Loucy (cell line): Measurements from ENCODE around the gene CD276.

ENCODE experiments used
- H2AFZ ChIP-seq: fragments of 200-600 bp; sonication (generic); 2 replicates; pipeline ENCODE4 v1.6.0; 2016; ENCODE audit warnings: antibody characterized with exemption, mild to moderate bottlenecking, low read length, moderate library complexity
- H3F3A ChIP-seq: fragments of 200-600 bp; 2 replicates; pipeline ENCODE4 v1.6.0; 2016; ENCODE audit warnings: antibody characterized with exemption, low read depth, mild to moderate bottlenecking
- H3K27me3 ChIP-seq: fragments of 200-600 bp; sonication (generic); 2 replicates; pipeline ENCODE4 v1.6.1; 2014; ENCODE audit warnings: low read length, mild to moderate bottlenecking; ENCODE audit not compliant: insufficient read depth, poor library complexity, severe bottlenecking
- H3K36me3 ChIP-seq: fragments of 200-600 bp; sonication (generic); 2 replicates; pipeline ENCODE4 v1.6.1; 2016; ENCODE audit warnings: low read length; ENCODE audit not compliant: insufficient read depth
- H3K4me1 ChIP-seq: fragments of 200-600 bp; sonication (generic); 2 replicates; pipeline ENCODE4 v1.5.1; 2014; ENCODE audit warnings: low read length, mild to moderate bottlenecking; ENCODE audit not compliant: insufficient read depth, poor library complexity, severe bottlenecking
- H3K4me2 ChIP-seq: fragments of 200-600 bp; sonication (generic); 2 replicates; pipeline ENCODE4 v1.6.0; 2014; ENCODE audit warnings: antibody characterized with exemption, low read length, low read depth, mild to moderate bottlenecking; ENCODE audit not compliant: poor library complexity, severe bottlenecking
- H3K4me3 ChIP-seq: fragments of 200-600 bp; sonication (generic); 2 replicates; pipeline ENCODE4 v1.5.1; 2014; ENCODE audit warnings: low read length, mild to moderate bottlenecking, mixed read lengths; ENCODE audit not compliant: poor library complexity, severe bottlenecking
- H3K79me2 ChIP-seq: fragments of 200-600 bp; sonication (generic); 2 replicates; pipeline ENCODE4 v1.6.1; 2014; ENCODE audit warnings: low read length; ENCODE audit not compliant: insufficient read depth
- H3K9ac ChIP-seq: fragments of 200-600 bp; sonication (generic); 2 replicates; pipeline ENCODE4 v1.6.0; 2014; ENCODE audit warnings: mild to moderate bottlenecking, low read depth, low read length, moderate library complexity; ENCODE audit not compliant: poor library complexity, severe bottlenecking
- H3K9me2 ChIP-seq: fragments of 200-600 bp; sonication (generic); replicated peaks from 2 replicates; pipeline ENCODE4 v1.6.1; 2016; ENCODE audit warnings: low read depth, low read length, mixed read lengths
- H3K9me3 ChIP-seq: fragments of 200-600 bp; sonication (generic); 2 replicates; pipeline ENCODE4 v1.6.1; 2014; ENCODE audit warnings: mild to moderate bottlenecking, antibody characterized with exemption, low read length, low read depth; ENCODE audit not compliant: insufficient read depth
- H4K20me1 ChIP-seq: fragments of 200-600 bp; sonication (generic); 2 replicates; pipeline ENCODE4 v1.6.0; 2014; ENCODE audit warnings: antibody characterized with exemption, low read length, mild to moderate bottlenecking; ENCODE audit not compliant: insufficient read depth, poor library complexity, severe bottlenecking
- EZH2phosphoT487 ChIP-seq: fragments of 200-600 bp; IDR thresholded peaks from 2 replicates; pipeline ENCODE4 v1.6.1; 2018; ENCODE audit warnings: antibody characterized with exemption, mild to moderate bottlenecking, moderate library complexity, borderline replicate concordance
- TF ChIP-seq, protein P1 (sequence below): fragments of 200-600 bp; sonication (generic); conservative IDR thresholded peaks from 2 replicates; pipeline ENCODE4 v1.5.1; 2014; ENCODE audit warnings: mild to moderate bottlenecking, antibody characterized with exemption, low read length

Gene CD276

DNA sequence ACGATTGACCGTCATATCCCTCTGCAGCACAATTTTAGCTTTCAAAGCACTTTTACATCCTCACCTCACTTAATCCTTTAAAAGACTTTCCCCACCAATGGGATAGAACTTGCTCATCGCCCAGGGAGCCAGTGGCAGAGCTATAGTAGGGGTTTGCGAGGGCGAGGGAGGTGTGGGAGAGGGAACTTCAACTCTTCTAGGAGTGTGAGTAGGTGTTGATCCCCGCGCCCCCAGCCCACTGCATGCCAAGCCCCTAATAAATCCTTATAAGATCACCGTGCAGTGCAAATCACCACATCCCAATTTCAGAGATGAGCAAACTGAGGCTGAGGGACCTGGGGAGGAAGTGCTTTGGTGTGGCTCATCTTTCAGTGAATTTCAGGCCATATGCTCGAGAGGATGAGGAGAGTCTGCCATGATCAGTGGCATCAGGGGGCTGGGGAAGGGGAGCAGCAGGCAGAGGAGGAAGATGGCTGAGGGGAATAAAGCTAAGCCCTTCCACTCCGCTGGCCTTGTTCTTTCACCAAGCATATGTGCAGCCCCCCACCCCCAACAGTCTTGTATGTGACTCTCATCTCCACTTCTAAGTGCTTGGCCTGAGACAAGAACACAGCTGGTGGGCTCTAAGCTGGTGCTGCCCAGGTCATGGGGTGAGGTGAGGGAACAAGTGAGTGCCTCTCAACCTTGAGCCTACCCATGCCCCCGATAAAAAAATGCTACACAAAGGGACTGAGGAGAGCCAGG lies 63.8 kb downstream of the CD276 start:
- Histone ChIP-seq H3K4me1 (no peaks in the 10 kb centered on the region), H4K20me1 (no peaks in the 10 kb centered on the region), H3K79me2 (no peaks in the 10 kb centered on the region), H2AFZ (no peak overlapping the region), H3K4me2 (no peak overlapping the region), H3K9ac (no peak overlapping the region), H3K9me3 (no peaks in the 10 kb centered on the region), H3K4me3 (no peak overlapping the region), H3K27me3 (no peaks in the 10 kb centered on the region), H3F3A (no peaks in the 10 kb centered on the region), H3K36me3 (no peaks in the 10 kb centered on the region), H3K9me2 (no peaks in the 10 kb centered on the region)
- no peak for TF ChIP-seq EZH2phosphoT487
- TF ChIP-seq, protein P1, sequence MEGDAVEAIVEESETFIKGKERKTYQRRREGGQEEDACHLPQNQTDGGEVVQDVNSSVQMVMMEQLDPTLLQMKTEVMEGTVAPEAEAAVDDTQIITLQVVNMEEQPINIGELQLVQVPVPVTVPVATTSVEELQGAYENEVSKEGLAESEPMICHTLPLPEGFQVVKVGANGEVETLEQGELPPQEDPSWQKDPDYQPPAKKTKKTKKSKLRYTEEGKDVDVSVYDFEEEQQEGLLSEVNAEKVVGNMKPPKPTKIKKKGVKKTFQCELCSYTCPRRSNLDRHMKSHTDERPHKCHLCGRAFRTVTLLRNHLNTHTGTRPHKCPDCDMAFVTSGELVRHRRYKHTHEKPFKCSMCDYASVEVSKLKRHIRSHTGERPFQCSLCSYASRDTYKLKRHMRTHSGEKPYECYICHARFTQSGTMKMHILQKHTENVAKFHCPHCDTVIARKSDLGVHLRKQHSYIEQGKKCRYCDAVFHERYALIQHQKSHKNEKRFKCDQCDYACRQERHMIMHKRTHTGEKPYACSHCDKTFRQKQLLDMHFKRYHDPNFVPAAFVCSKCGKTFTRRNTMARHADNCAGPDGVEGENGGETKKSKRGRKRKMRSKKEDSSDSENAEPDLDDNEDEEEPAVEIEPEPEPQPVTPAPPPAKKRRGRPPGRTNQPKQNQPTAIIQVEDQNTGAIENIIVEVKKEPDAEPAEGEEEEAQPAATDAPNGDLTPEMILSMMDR, result no peak

DNA sequence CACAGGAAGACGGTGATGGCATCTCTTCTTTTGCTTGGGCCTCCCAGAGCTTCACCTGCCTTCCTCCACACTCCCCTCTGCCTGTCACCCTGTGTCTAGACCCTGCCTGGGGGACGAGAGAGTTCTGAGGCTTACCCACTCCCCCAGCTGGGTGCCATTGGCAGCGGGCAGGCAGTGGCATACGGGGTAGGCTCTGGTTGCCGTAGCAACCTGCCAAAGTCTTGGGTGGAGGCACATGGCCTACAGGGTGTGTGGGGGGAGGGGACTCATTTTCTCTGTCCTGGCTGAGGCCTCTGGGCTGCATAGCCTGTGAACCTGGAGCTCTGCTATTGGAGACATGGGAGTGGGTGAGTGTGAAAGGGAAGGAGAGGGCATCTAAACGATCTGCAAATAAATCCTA lies 64.5 kb downstream of the CD276 start:
- H3F3A ChIP-seq, result no peaks in the 10 kb centered on the region
- H3K4me2 ChIP-seq, result no peak overlapping the region
- H3K9me3 ChIP-seq, result no peaks in the 10 kb centered on the region
- H3K4me1 ChIP-seq, result no peaks in the 10 kb centered on the region
- H4K20me1 ChIP-seq, result no peaks in the 10 kb centered on the region
- H3K27me3 ChIP-seq, result no peaks in the 10 kb centered on the region
- H3K79me2 ChIP-seq, result no peaks in the 10 kb centered on the region
- TF ChIP-seq EZH2phosphoT487, result no peak
- TF ChIP-seq, protein P1, result no peak
- no peaks in the 10 kb centered on the region for H3K36me3 ChIP-seq
- no peak overlapping the region for H3K9ac ChIP-seq
- H3K4me3 ChIP-seq, result no peak overlapping the region
- H2AFZ ChIP-seq, result no peak overlapping the region
- no peaks in the 10 kb centered on the region for H3K9me2 ChIP-seq

GRCh38 chr15:73749533-73749932 lies 65.3 kb downstream of the CD276 start:
- no peaks in the 10 kb centered on the region for H3K27me3 ChIP-seq
- no peaks in the 10 kb centered on the region for H3K4me1 ChIP-seq
- no peaks in the 10 kb centered on the region for H3K9me3 ChIP-seq
- TF ChIP-seq, protein P1, result no peak
- TF ChIP-seq EZH2phosphoT487, result no peak
- H3K4me3 ChIP-seq, result no peak overlapping the region
- H4K20me1 ChIP-seq, result no peaks in the 10 kb centered on the region
- H2AFZ ChIP-seq, result no peak overlapping the region
- H3K9ac ChIP-seq, result no peak overlapping the region
- H3K9me2 ChIP-seq, result no peaks in the 10 kb centered on the region
- H3K4me2 ChIP-seq, result no peak overlapping the region
- no peaks in the 10 kb centered on the region for H3K36me3 ChIP-seq
- H3F3A ChIP-seq, result no peaks in the 10 kb centered on the region
- no peaks in the 10 kb centered on the region for H3K79me2 ChIP-seq
